Right lobe of liver (tissue), 4 donors: Measurements from ENCODE around the gene SPTBN1.

Experiments
- CTCF ChIP-seq, 4 donors: fragments of 200-600 bp in 3 of 4; fragments of 450-650 bp in 1 of 4; IDR thresholded peaks; one replicate each; pipeline versions ENCODE4 v1.5.1 to v1.8.0; 2016 to 2022; ENCODE audit warnings: antibody characterized with exemption in 4 of 4, mild to moderate bottlenecking in 2 of 4
- POLR2A ChIP-seq: fragments of 450-650 bp; IDR thresholded peaks from one replicate; pipeline ENCODE4 v1.6.1; 2017; ENCODE audit warnings: antibody characterized with exemption, mild to moderate bottlenecking
- donor health status: DM: no; HTN: no; CAD: no.
- donor health status: DM: no; HTN: no; CAD: no.
- donor health status: DM: no; HTN: yes; CAD: no.

DNA sequence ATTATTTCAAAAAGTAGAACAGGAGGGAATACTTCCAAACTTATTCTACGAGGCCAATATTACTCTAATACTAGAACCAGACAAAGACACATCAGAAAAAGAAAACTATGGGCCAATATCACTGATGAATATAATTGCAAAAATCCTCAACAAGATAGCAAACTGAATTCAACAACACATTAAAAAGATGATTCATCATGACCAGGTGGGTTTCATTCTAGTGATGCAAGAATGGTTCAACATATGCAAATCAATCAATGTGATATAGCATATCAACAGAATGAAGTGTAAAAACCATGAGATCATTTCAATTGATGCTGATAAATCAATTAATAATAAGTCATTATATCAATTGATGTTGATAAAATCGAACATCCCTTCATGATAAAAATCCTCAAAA is 244.9 kb downstream of the SPTBN1 start:
- no peak for TF ChIP-seq POLR2A
- no peak for TF ChIP-seq CTCF (IDR thresholded peaks at IDR 0.05)
